ENCODE results near the gene PLEKHM2.

The PLEKHM2 gene

DNA sequence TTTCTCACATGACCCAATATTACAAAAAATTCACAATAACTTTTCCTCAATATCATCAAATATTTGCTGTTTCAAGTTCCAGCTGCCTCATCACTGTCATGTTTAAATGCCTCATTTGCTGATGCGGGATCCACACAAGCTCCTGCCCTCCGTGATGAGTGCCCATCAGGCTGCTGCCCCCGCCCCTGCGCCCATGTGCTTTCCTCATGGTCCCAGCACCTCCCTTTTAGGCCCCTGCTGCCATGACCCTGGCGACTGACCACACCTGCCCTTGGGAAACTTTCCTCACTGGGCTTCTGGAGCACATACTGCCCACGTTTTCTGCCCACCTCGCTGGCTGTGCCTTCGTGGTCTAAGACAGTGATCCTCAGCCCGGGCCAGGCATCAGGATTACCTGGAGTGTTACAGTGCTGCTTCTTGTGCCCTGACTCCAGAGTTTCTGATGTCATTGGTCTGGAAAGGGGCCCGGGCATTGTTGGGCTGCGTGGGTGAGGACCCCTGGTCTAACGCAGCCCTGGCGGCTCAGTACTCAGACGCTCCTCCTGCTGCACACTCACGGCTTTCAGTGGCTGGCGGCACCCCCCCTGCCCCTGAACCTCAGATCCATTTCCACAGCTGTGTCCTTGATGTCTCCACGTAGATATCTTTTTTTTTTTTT, 20.5 kb downstream of the PLEKHM2 start:
- DNase-seq (ENCODE audit: low spot score) = no peak
- in situ Hi-C loops (cut with MboI; ENCODE audit: low sequenced_read_pairs, unreplicated experiment) = no loop called here
- TF ChIP-seq, protein P1, sequence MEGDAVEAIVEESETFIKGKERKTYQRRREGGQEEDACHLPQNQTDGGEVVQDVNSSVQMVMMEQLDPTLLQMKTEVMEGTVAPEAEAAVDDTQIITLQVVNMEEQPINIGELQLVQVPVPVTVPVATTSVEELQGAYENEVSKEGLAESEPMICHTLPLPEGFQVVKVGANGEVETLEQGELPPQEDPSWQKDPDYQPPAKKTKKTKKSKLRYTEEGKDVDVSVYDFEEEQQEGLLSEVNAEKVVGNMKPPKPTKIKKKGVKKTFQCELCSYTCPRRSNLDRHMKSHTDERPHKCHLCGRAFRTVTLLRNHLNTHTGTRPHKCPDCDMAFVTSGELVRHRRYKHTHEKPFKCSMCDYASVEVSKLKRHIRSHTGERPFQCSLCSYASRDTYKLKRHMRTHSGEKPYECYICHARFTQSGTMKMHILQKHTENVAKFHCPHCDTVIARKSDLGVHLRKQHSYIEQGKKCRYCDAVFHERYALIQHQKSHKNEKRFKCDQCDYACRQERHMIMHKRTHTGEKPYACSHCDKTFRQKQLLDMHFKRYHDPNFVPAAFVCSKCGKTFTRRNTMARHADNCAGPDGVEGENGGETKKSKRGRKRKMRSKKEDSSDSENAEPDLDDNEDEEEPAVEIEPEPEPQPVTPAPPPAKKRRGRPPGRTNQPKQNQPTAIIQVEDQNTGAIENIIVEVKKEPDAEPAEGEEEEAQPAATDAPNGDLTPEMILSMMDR (IDR thresholded peaks at IDR 0.05; ENCODE audit: borderline replicate concordance, control extremely low read depth, extremely low read depth, insufficient read depth, missing control alignments) = no peak

DNA sequence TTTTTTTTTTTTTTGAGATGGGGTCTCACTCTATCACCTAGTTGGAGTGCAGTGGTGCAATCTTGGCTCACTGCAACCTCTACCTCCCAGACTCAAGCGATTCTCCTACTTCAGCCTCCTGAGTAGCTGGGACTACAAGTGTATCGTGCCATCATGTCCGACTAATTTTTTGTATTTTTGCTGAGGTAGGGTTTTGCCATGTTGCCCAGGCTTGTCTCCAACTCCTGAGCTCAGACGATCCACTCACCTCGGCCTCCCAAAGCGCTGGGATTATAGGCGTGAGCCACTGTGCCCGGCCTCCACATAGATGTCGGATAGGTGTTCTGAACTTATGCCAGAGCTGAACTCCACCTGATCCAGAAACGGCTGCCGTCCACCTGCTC, 21.1 kb downstream of the PLEKHM2 start:
- DNase-seq (ENCODE audit: low spot score) = no peak
- in situ Hi-C loops (cut with MboI; ENCODE audit: low sequenced_read_pairs, unreplicated experiment) = no loop called here
- TF ChIP-seq, protein P1 (IDR thresholded peaks at IDR 0.05; ENCODE audit: borderline replicate concordance, control extremely low read depth, extremely low read depth, insufficient read depth, missing control alignments) = no peak

DNA sequence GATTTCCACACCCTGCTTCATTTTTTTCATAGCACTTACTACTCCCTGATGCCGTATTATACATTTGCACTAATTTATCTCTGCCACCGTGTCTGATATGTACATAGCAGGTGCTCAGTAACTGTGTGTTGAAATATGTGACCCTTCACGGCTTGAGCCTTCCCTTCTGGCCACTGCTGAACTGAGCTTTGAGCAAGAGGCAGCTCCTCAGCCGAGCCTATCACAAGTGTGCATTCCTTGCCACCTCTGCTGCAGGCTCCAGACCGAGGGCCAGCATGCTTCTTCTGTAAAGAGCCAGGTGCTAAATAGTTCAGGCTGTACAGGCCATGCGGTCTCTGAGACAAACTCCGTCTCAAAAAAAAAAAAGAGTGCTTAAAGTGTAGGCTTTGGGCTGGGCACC, 22.6 kb downstream of the PLEKHM2 start:
- DNase-seq (ENCODE audit: low spot score) = no peak
- TF ChIP-seq, protein P1 (IDR thresholded peaks at IDR 0.05; ENCODE audit: borderline replicate concordance, control extremely low read depth, extremely low read depth, insufficient read depth, missing control alignments) = no peak

DNA sequence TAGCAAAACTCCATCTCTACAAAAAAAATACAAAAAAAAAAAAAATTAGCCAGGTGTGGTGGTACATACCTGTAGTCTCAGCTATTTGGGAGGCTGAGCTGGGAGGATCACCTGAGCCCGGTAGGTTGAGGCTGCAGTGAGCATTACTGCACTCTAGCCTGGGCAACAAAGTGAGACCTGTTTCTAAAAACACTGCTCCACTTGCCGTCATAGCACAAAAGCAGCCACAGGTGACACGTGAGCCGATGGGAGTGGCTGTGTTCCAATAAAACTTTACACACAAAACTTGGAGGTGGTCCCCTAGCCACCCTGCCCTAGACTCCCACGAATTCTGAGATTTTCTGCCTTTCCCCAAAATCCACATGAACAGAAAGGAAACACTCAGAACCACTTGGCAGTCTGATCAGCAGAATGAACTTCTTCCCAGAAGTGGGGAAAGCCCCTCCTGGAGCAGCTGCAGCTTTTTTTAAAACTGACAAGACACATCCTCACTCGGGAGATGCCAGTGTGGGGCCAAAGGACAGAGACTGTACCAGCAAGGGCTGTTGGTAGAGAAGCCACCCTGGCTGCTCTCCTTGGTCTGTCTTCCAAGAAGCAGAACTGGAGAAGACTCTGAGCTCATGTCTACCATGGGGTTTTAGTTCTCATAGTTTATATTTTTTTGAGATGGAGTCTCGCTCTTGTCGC, 23.3 kb downstream of the PLEKHM2 start:
- in situ Hi-C loops (cut with MboI; ENCODE audit: low sequenced_read_pairs, unreplicated experiment) = no loop called here
- DNase-seq (ENCODE audit: low spot score) = no peak
- TF ChIP-seq, protein P1 (IDR thresholded peaks at IDR 0.05; ENCODE audit: borderline replicate concordance, control extremely low read depth, extremely low read depth, insufficient read depth, missing control alignments) = no peak

More for the DNA sequence above, 22.6 kb downstream of the PLEKHM2 start:
- in situ Hi-C loops (cut with MboI; ENCODE audit: low sequenced_read_pairs, unreplicated experiment) = no loop called here

DNA sequence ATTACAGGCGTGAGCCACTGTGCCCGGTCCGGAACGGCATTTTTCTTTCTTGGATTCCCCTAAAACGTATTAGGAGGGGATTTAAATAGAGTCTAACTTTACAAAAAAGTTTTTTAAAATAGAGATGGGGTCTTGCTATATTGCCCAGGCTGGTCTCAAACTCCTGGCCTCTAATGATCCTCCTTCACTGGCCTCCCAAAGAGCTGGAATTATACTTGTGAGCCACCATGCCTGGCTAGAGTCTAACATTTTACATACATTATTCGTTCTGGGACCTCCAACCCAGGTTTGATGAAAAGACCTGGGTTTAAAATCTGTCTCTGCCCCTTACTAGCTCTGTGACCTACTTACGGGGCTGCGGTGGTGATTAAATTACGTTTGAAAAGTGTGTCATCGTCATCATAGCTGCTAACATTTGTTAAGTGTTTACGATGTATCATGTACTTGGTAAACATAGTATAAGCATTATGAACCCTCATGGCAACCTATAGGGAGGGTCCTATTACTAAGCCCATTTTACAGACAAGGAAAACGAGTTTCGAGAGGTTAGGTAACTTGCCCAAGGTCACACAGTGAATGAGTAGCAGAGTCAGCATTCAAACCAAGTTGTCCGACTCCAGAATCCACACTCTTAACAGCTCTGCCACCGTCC, 24.5 kb downstream of the PLEKHM2 start:
- TF ChIP-seq, protein P1 (IDR thresholded peaks at IDR 0.05; ENCODE audit: borderline replicate concordance, control extremely low read depth, extremely low read depth, insufficient read depth, missing control alignments) = no peak
- DNase-seq (ENCODE audit: low spot score) = no peak
- in situ Hi-C loops (cut with MboI; ENCODE audit: low sequenced_read_pairs, unreplicated experiment) = no loop called here

DNA sequence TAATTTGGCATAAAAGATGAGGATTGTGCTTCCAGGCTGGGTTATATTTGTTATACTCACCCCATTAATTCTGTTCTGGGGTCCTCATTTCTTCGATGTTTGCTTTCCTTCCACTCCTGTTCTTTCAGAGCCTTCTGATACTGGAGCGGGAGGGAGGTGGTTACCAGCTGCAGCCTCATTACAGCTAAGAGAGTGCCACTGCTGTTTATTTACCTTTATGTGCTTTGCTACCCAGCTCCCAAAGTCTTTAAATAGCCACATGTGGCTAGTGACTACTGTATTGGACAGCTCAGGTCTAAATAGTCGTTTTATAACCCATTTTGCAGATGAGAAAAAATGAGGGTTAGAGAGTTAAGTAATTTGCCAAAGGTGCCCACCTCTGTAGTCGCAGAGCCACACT, 25.1 kb downstream of the PLEKHM2 start:
- DNase-seq (ENCODE audit: low spot score) = no peak
- in situ Hi-C loops (cut with MboI; ENCODE audit: low sequenced_read_pairs, unreplicated experiment) = no loop called here
- TF ChIP-seq, protein P1 (IDR thresholded peaks at IDR 0.05; ENCODE audit: borderline replicate concordance, control extremely low read depth, extremely low read depth, insufficient read depth, missing control alignments) = no peak
